Tibial nerve (tissue), 4 donors: ENCODE results near the gene NAT16. TPM values are rescaled to one million over a fixed set of nuclear protein-coding genes. Genes with fewer than 3 reads are reported as not detected.

ENCODE experiments used
- DNase-seq, 2 donors: peaks; one replicate each; pipeline ENCODE4 v3.0.0-alpha.2; 2019; ENCODE audit warnings: low spot score in 2 of 2
- H3K27ac ChIP-seq, 4 donors: fragments of 200-600 bp; sonication (generic) in 3 of 4; one replicate each; pipeline ENCODE4 v1.5.1; 2017 to 2019; ENCODE audit warnings: mild to moderate bottlenecking in 1 of 4
- H3K27me3 ChIP-seq, 2 donors: fragments of 200-600 bp; sonication (generic) in 1 of 2; one replicate each; pipeline versions ENCODE4 v1.5.1 to v1.6.0; 2017 to 2019
- H3K36me3 ChIP-seq, 3 donors: fragments of 200-600 bp; sonication (generic); one replicate each; pipeline ENCODE4 v1.5.1; 2018 to 2019
- H3K4me1 ChIP-seq, 4 donors: fragments of 200-600 bp; sonication (generic) in 3 of 4; one replicate each; pipeline ENCODE4 v1.5.1; 2017 to 2019
- H3K4me3 ChIP-seq, 4 donors: fragments of 200-600 bp; sonication (generic) in 3 of 4; one replicate each; pipeline ENCODE4 v1.5.1; 2017 to 2019; ENCODE audit warnings: mild to moderate bottlenecking in 1 of 4, moderate library complexity in 1 of 4
- H3K9me3 ChIP-seq, 4 donors: fragments of 200-600 bp; sonication (generic) in 3 of 4; one replicate each; pipeline ENCODE4 v1.5.1; 2017 to 2019
- CTCF ChIP-seq, 5 experiments: fragments of 200-600 bp in 3 of 5; fragments of 450-650 bp in 2 of 5; sonication (generic) in 3 of 5; IDR thresholded peaks; one replicate each; pipeline ENCODE4 v1.5.1; 2016 to 2019; ENCODE audit warnings: antibody characterized with exemption in 5 of 5, mild to moderate bottlenecking in 3 of 5, moderate library complexity in 2 of 5
- EP300 ChIP-seq, 2 donors: sonication (generic); formaldehyde crosslinking; IDR thresholded peaks; one replicate each; pipeline ENCODE4 v1.6.1; 2017; ENCODE audit warnings: antibody characterized with exemption in 2 of 2, mild to moderate bottlenecking in 1 of 2
- POLR2A ChIP-seq, 2 donors: fragments of 450-650 bp; IDR thresholded peaks; one replicate each; pipeline ENCODE4 v1.6.1; 2017; ENCODE audit warnings: antibody characterized with exemption in 2 of 2, mild to moderate bottlenecking in 2 of 2, moderate library complexity in 2 of 2
- WGBS, 2 donors: methylation state at CpG; one replicate each; pipeline ENCODE4 v1.1.5; 2018; 5-methylcytosine and 5-hydroxymethylcytosine counted together
- total RNA-seq, 4 donors: library from RNA; depleted of rRNA; stranded (reverse); fragments of >200 nt; gene quantifications; one replicate each; pipeline ENCODE4 v1.1.0, GENCODE V29; 2016

Gene NAT16
- total RNA-seq, 4 donors from 2014 or later: not detected

- Histone ChIP-seq H3K27ac (peak overlapping the region; percentile 86 to 95 (median 90)), H3K4me3 (peak overlapping the region; percentile 73 to 94 (median 78)), H3K27me3 (no peaks in the 10 kb centered on the region), H3K36me3 (peaks cover 2 to 51% (median 12%) of the 10 kb centered on the region in 3 donors), H3K4me1 (peaks cover 0 to 49% (median 27%) of the 10 kb centered on the region in 4 donors), H3K9me3 (no peaks in the 10 kb centered on the region)
- DNase-seq: peak in 1 of 2 donors; percentile 17
- TF ChIP-seq POLR2A (IDR thresholded peaks at IDR 0.05) (no peak), CTCF (IDR thresholded peaks at IDR 0.05) (no peak), EP300 (IDR thresholded peaks at IDR 0.05) (no peak)
- WGBS, 2 donors: 54% methylated on average over 30 to 31 of the region's 31 CpGs
Measured at GRCh38 chr7:101216001-101216859, 36.1 kb upstream of the NAT16 start.

- Histone ChIP-seq H3K27me3 (no peaks in the 10 kb centered on the region), H3K36me3 (peaks cover 3 to 91% (median 25%) of the 10 kb centered on the region in 3 donors), H3K27ac (no peak overlapping the region), H3K4me3 (no peak overlapping the region), H3K4me1 (peaks cover 0 to 21% (median 11%) of the 10 kb centered on the region in 4 donors), H3K9me3 (no peaks in the 10 kb centered on the region)
- DNase-seq: no peak
- 87 to 88% methylated on average over 8 of the region's 8 CpGs for WGBS, 2 donors
- TF ChIP-seq CTCF (IDR thresholded peaks at IDR 0.05): no peak
- no peak for TF ChIP-seq EP300 (IDR thresholded peaks at IDR 0.05)
- no peak for TF ChIP-seq POLR2A (IDR thresholded peaks at IDR 0.05)
Measured at GRCh38 chr7:101212014-101212413, 31.9 kb upstream of the NAT16 start.

DNA sequence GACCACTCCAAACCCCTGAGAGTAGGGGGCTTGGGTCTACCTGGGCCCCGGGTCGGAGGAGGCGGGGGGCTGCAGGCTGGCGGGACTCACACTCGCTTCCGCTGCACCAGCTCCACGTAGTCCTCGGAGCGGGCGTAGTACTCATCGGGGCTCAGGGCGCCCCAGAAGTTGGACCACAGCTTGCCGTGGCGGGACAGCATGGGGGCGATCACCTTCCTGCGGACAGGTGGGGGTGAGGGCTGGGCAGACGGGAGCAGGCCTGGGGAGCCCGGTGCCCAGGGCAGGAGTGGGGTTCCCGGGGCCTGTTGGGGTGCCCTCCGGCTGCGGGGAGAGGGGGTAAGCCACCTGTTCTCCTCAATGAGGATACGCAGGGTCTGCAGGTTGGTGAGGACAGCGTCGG is 31.4 kb upstream of the NAT16 start:
- peaks cover 0 to 19% (median 10%) of the 10 kb centered on the region in 4 donors for H3K4me1 ChIP-seq
- no peak overlapping the region for H3K4me3 ChIP-seq
- peaks cover 3 to 96% (median 25%) of the 10 kb centered on the region in 3 donors for H3K36me3 ChIP-seq
- H3K9me3 ChIP-seq: no peaks in the 10 kb centered on the region
- no peak for DNase-seq
- no peaks in the 10 kb centered on the region for H3K27me3 ChIP-seq
- H3K27ac ChIP-seq: no peak overlapping the region
- 93 to 95% methylated on average over 14 to 24 of the region's 24 CpGs for WGBS, 2 donors
- TF ChIP-seq POLR2A (IDR thresholded peaks at IDR 0.05) (no peak), EP300 (IDR thresholded peaks at IDR 0.05) (no peak), CTCF (IDR thresholded peaks at IDR 0.05) (no peak)

GRCh38 chr7:101210143-101210542 is 30.1 kb upstream of the NAT16 start:
- H3K27me3 ChIP-seq: no peaks in the 10 kb centered on the region
- H3K4me1 ChIP-seq: peaks cover 0 to 6% (median 0%) of the 10 kb centered on the region in 4 donors
- H3K27ac ChIP-seq: no peak overlapping the region
- H3K4me3 ChIP-seq: no peak overlapping the region
- no peak for TF ChIP-seq CTCF (IDR thresholded peaks at IDR 0.05)
- no peak for TF ChIP-seq POLR2A (IDR thresholded peaks at IDR 0.05)
- TF ChIP-seq EP300 (IDR thresholded peaks at IDR 0.05): no peak
- no peaks in the 10 kb centered on the region for H3K9me3 ChIP-seq
- DNase-seq: no peak
- WGBS, 2 donors: 88% methylated on average over 13 to 19 of the region's 19 CpGs
- peaks cover 3 to 96% (median 25%) of the 10 kb centered on the region in 3 donors for H3K36me3 ChIP-seq

DNA sequence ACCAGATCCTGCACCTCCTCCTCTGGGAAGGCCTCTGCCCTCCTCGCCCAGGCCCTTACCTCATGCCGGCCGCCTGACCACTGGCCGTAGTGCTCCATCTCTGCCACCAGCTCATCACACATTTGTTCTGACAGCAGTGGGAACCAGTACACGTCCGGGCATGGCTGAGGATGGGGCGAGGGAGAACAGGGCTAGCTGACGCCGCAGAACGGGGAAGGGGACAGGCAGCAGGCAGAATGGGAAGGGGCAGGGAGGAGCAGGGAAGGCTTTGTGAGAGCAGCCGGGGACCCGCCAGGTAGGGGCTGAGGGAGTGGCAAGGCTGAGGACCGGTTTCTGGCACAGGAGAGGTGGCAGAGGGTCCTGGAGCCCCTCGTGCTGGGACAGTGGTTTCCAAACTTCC is 28.7 kb upstream of the NAT16 start:
- H3K4me1 ChIP-seq: no peaks in the 10 kb centered on the region
- DNase-seq: no peak
- no peaks in the 10 kb centered on the region for H3K9me3 ChIP-seq
- no peak overlapping the region for H3K27ac ChIP-seq
- WGBS, 2 donors: 90 to 92% methylated on average over 14 of the region's 14 CpGs
- H3K36me3 ChIP-seq: peaks cover 3 to 82% (median 25%) of the 10 kb centered on the region in 3 donors
- no peak for TF ChIP-seq EP300 (IDR thresholded peaks at IDR 0.05)
- no peak for TF ChIP-seq POLR2A (IDR thresholded peaks at IDR 0.05)
- no peak for TF ChIP-seq CTCF (IDR thresholded peaks at IDR 0.05)
- H3K4me3 ChIP-seq: no peak overlapping the region
- peaks cover 0 to 1% of the 10 kb centered on the region in 2 donors for H3K27me3 ChIP-seq
